ENCODE data around the gene ACER2.
A peak's percentile ranks its signal among the peaks of the same experiment; 100 is the strongest.

ACER2 gene

DNA sequence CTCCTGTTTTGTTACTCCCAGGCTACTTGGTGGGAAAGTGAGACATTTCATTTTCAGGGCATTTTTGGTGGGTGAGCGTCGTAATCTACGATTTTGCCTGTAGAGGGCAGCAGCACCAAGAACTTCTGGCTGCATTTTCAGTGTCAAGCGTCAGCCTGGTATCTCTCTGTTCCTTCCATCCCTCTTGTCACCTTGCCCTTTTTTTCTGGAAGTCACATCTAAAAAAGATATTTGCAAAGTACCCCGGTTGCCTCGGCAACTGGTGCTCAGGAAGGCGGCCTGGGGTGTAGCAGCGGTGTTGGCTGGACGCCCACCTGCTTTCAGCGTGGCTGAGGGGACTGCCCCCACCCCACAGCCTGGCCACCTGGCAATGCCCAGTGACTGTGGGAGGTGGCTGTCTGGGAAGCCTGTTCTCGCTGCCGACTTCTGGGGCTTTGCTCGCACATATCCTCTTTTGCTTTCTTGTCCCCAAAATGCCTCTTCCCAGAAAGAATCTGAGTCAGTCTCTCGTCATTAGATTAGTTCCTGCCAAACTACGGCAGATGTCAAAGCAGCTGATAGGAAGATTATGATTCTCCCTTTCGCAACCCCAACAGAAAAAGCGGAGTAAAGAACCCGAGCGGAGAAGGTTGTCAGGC is 84.5 kb downstream of the ACER2 start:
- H3K79me2 ChIP-seq (ENCODE audit: insufficient read depth, low read length), result no peaks in the 10 kb centered on the region
- TF ChIP-seq EZH2 (IDR thresholded peaks at IDR 0.05; ENCODE audit: borderline replicate concordance, low read length), result no peak
- TF ChIP-seq, protein P1, sequence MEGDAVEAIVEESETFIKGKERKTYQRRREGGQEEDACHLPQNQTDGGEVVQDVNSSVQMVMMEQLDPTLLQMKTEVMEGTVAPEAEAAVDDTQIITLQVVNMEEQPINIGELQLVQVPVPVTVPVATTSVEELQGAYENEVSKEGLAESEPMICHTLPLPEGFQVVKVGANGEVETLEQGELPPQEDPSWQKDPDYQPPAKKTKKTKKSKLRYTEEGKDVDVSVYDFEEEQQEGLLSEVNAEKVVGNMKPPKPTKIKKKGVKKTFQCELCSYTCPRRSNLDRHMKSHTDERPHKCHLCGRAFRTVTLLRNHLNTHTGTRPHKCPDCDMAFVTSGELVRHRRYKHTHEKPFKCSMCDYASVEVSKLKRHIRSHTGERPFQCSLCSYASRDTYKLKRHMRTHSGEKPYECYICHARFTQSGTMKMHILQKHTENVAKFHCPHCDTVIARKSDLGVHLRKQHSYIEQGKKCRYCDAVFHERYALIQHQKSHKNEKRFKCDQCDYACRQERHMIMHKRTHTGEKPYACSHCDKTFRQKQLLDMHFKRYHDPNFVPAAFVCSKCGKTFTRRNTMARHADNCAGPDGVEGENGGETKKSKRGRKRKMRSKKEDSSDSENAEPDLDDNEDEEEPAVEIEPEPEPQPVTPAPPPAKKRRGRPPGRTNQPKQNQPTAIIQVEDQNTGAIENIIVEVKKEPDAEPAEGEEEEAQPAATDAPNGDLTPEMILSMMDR (IDR thresholded peaks at IDR 0.05; ENCODE audit: low read length), result peak; percentile 75
- no peaks in the 10 kb centered on the region for H3K4me1 ChIP-seq (ENCODE audit: insufficient read depth, low read length, severe bottlenecking)
- H2AFZ ChIP-seq (ENCODE audit: low read length), result no peak overlapping the region
- H3K4me2 ChIP-seq (ENCODE audit: low read length), result no peak overlapping the region
- no peaks in the 10 kb centered on the region for H3K9me3 ChIP-seq (ENCODE audit: low read length)
- no peaks in the 10 kb centered on the region for H3K9me2 ChIP-seq (ENCODE audit: low read depth, low read length)
- H3K36me3 ChIP-seq (ENCODE audit: insufficient read depth, low read length), result no peaks in the 10 kb centered on the region
- H3F3A ChIP-seq (ENCODE audit: insufficient read depth, low read length), result no peaks in the 10 kb centered on the region
- no peak overlapping the region for H3K9ac ChIP-seq (ENCODE audit: low read length)
- no peaks in the 10 kb centered on the region for H3K27me3 ChIP-seq (ENCODE audit: insufficient read depth, low read length)
- H4K20me1 ChIP-seq (ENCODE audit: insufficient read depth, low read length), result no peaks in the 10 kb centered on the region
- no peak overlapping the region for H3K27ac ChIP-seq (ENCODE audit: low read depth, low read length, poor library complexity, severe bottlenecking)
- no peak overlapping the region for H3K4me3 ChIP-seq (ENCODE audit: low read depth, low read length, poor library complexity, severe bottlenecking)

DNA sequence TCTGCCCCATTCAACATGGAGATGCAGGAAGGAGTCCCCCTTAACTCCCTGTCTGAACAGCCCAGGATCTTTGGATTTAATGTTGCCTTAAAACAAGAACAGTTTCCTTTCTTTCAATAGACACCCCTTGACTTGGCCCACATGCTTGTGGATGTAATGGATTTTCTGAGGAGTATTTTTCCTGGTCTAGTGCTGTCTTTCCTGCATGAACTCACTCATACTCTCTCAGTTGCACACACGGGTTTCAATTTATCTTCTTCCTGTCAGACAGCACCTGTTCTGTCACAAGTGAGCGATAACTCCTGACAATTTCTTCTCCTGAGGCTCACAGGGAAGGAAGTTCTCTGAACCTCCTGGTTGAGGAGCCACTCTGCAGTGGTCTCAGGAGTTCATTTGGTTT is 85.1 kb downstream of the ACER2 start:
- H3K4me3 ChIP-seq (ENCODE audit: low read depth, low read length, poor library complexity, severe bottlenecking), result no peak overlapping the region
- H3K9me2 ChIP-seq (ENCODE audit: low read depth, low read length), result no peaks in the 10 kb centered on the region
- H3K27ac ChIP-seq (ENCODE audit: low read depth, low read length, poor library complexity, severe bottlenecking), result no peak overlapping the region
- no peaks in the 10 kb centered on the region for H3K4me1 ChIP-seq (ENCODE audit: insufficient read depth, low read length, severe bottlenecking)
- no peaks in the 10 kb centered on the region for H3K27me3 ChIP-seq (ENCODE audit: insufficient read depth, low read length)
- no peaks in the 10 kb centered on the region for H3F3A ChIP-seq (ENCODE audit: insufficient read depth, low read length)
- no peak for TF ChIP-seq EZH2 (IDR thresholded peaks at IDR 0.05; ENCODE audit: borderline replicate concordance, low read length)
- TF ChIP-seq, protein P1 (IDR thresholded peaks at IDR 0.05; ENCODE audit: low read length), result no peak
- no peaks in the 10 kb centered on the region for H3K79me2 ChIP-seq (ENCODE audit: insufficient read depth, low read length)
- H4K20me1 ChIP-seq (ENCODE audit: insufficient read depth, low read length), result no peaks in the 10 kb centered on the region
- H3K4me2 ChIP-seq (ENCODE audit: low read length), result no peak overlapping the region
- no peaks in the 10 kb centered on the region for H3K9me3 ChIP-seq (ENCODE audit: low read length)
- no peak overlapping the region for H2AFZ ChIP-seq (ENCODE audit: low read length)
- H3K36me3 ChIP-seq (ENCODE audit: insufficient read depth, low read length), result no peaks in the 10 kb centered on the region
- no peak overlapping the region for H3K9ac ChIP-seq (ENCODE audit: low read length)

DNA sequence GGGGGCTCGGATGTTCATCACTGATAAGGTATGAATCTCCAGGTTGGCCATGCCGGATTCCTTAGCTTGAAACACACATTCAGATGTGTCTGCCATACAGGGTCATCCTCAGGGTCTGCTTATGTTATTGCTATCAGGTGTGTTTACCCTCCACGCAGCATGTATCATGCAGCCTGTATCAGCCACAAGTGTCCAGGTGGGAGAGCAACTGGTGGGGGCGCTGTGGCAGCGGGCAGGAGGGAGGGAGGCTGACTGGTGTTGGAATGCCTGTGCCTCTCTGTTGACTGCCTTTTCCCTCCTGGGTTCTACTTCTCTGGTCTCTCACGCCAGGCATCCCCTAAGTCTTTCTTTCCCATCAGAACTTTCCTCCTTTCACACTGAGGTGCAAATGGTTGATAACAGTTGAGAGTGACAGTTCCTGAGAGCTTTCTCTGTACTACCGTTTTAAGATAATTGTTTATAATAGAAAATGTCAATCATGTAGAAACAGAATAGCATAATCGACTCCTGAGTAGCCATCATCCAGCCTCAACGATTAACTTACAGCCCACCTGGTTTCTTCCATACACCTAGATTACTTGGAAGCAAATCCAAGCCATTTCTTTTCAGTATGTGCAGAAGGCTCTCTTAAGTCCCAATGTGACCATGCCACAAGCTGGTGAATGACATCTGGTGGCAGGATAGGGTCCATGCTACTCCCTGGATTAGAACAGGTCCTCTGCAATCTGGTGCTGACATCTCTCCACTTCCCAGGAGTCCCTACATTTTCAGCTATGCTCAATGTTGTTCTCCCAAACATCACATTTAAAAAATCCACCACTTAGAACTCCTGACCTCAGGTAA is 86.6 kb downstream of the ACER2 start:
- Histone ChIP-seq H3K36me3 (ENCODE audit: insufficient read depth, low read length) (no peaks in the 10 kb centered on the region), H3K4me1 (ENCODE audit: insufficient read depth, low read length, severe bottlenecking) (no peaks in the 10 kb centered on the region), H3K79me2 (ENCODE audit: insufficient read depth, low read length) (no peaks in the 10 kb centered on the region), H3F3A (ENCODE audit: insufficient read depth, low read length) (no peaks in the 10 kb centered on the region), H3K27ac (ENCODE audit: low read depth, low read length, poor library complexity, severe bottlenecking) (no peak overlapping the region), H3K9me3 (ENCODE audit: low read length) (no peaks in the 10 kb centered on the region), H3K4me3 (ENCODE audit: low read depth, low read length, poor library complexity, severe bottlenecking) (no peak overlapping the region), H2AFZ (ENCODE audit: low read length) (no peak overlapping the region), H3K27me3 (ENCODE audit: insufficient read depth, low read length) (no peaks in the 10 kb centered on the region), H3K4me2 (ENCODE audit: low read length) (no peak overlapping the region), H3K9ac (ENCODE audit: low read length) (no peak overlapping the region), H4K20me1 (ENCODE audit: insufficient read depth, low read length) (no peaks in the 10 kb centered on the region), H3K9me2 (ENCODE audit: low read depth, low read length) (no peaks in the 10 kb centered on the region)
- TF ChIP-seq, protein P1 (IDR thresholded peaks at IDR 0.05; ENCODE audit: low read length), result no peak
- no peak for TF ChIP-seq EZH2 (IDR thresholded peaks at IDR 0.05; ENCODE audit: borderline replicate concordance, low read length)
